ENCODE data around the gene CDK5RAP2.

Gene CDK5RAP2

GRCh38 chr9:120343416-120343815, 236.6 kb downstream of the CDK5RAP2 start:
- Histone ChIP-seq H3K18ac (ENCODE audit: low read length) (no peak overlapping the region), H4K8ac (ENCODE audit: low read depth, low read length) (no peak overlapping the region), H3K4me2 (ENCODE audit: insufficient read depth, low read length, poor library complexity, severe bottlenecking) (no peak overlapping the region), H3K4me3 (ENCODE audit: low read length in 2 of 2) (no peak overlapping the region), H4K91ac (ENCODE audit: low read depth, low read length, poor library complexity) (no peak overlapping the region), H2AFZ (ENCODE audit: low read length) (no peak overlapping the region), H3K23ac (ENCODE audit: low read depth, low read length, poor library complexity) (no peak overlapping the region), H2BK5ac (ENCODE audit: low read length) (no peak overlapping the region), H3K4ac (ENCODE audit: low read length) (no peak overlapping the region), H2AK5ac (ENCODE audit: low read depth, low read length) (no peak overlapping the region), H3K79me1 (ENCODE audit: low read depth, low read length) (no peaks in the 10 kb centered on the region), H3K36me3 (replicated peaks in 1 of 2; ENCODE audit: control insufficient read depth in 2 of 2, insufficient read depth in 2 of 2, low read length in 2 of 2) (no peaks in the 10 kb centered on the region), H3K9me3 (replicated peaks in 1 of 2; ENCODE audit: control insufficient read depth in 2 of 2, insufficient read depth in 1 of 2, low read depth in 1 of 2, low read length in 2 of 2) (no peaks in the 10 kb centered on the region), H3K14ac (ENCODE audit: low read length) (no peak overlapping the region), H3K4me1 (ENCODE audit: control insufficient read depth in 2 of 2, insufficient read depth in 1 of 2, low read depth in 1 of 2, low read length in 2 of 2) (peaks cover 0 to 3% of the 10 kb centered on the region in 2 donors), H3K27ac (replicated peaks; ENCODE audit: low read length) (no peak overlapping the region), H3K27me3 (ENCODE audit: control insufficient read depth in 3 of 3, insufficient read depth in 3 of 3, low read depth in 1 of 3, low read length in 3 of 3) (peaks cover 0 to 3% (median 0%) of the 10 kb centered on the region in 3 experiments), H3K9ac (ENCODE audit: low read depth, low read length, poor library complexity) (no peak overlapping the region), H2BK12ac (ENCODE audit: low read length) (no peak overlapping the region), H2BK15ac (ENCODE audit: low read length) (no peak overlapping the region), H2BK120ac (ENCODE audit: low read depth, low read length) (no peak overlapping the region)
- WGBS, 2 donors (ENCODE audit: extremely low coverage in 2 of 2, insufficient read length in 2 of 2, insufficient replicate concordance in 1 of 2): no CpG with 5 or more reads among the region's 2 CpGs
- no peak for DNase-seq (ENCODE audit: low spot score)
